Measurements from ENCODE around the gene HOXA13.

DNA sequence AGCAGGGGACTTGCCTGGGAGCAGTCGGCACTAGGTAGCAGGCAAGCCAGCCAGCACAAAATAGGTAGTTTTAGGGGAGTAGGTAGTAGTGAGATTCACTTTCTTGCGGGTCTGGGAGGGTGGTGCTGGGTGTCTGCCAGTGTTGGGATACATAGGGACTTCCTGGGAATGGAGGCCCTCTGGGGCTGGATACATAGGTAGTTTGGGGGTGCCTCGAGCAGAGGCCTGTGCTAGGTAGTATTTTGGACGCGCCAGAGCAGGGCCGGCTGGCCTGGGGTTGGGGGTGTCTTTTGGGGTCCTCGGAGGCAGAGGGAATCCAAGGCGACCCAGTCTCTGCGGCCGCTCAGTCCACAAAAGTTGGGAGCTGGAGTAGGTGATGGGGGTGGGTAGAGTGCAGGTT, 45.5 kb downstream of the HOXA13 start:
- TF ChIP-seq CTCF (IDR thresholded peaks at IDR 0.05) = no peak
- no peak for TF ChIP-seq POLR2A (IDR thresholded peaks at IDR 0.05)

All from Peyer's patch (tissue), 4 donors.